Karpas-422 (cell line): ENCODE measurements around the gene MEMO1. TPM values are rescaled to one million over a fixed set of nuclear protein-coding genes. Genes with fewer than 3 reads are reported as not detected.

Experiments used
- DNase-seq: peaks from one replicate; pipeline ENCODE4 v3.0.0-alpha.2; 2015
- H2AFZ ChIP-seq: fragments of 200-600 bp; sonication (generic); 2 replicates; pipeline ENCODE4 v1.6.1; 2014; ENCODE audit warnings: antibody characterized with exemption, low read length, mixed read lengths
- H3K27ac ChIP-seq: fragments of 200-600 bp; sonication (generic); 2 replicates; pipeline ENCODE4 v1.5.1; 2014; ENCODE audit warnings: mild to moderate bottlenecking, low read length, moderate library complexity
- H3K27me3 ChIP-seq: fragments of 200-600 bp; sonication (generic); 2 replicates; pipeline ENCODE4 v1.6.1; 2014; ENCODE audit warnings: low read length, mixed read lengths
- H3K36me3 ChIP-seq: fragments of 200-600 bp; sonication (generic); 2 replicates; pipeline ENCODE4 v1.6.1; 2014; ENCODE audit warnings: low read length, mixed read lengths; ENCODE audit not compliant: insufficient read depth
- H3K4me1 ChIP-seq: fragments of 200-600 bp; sonication (generic); 2 replicates; pipeline ENCODE4 v1.6.1; 2014; ENCODE audit warnings: mild to moderate bottlenecking, low read length, mixed read lengths
- H3K4me2 ChIP-seq: fragments of 200-600 bp; sonication (generic); 2 replicates; pipeline ENCODE4 v1.6.1; 2014; ENCODE audit warnings: low read length, low read depth, mild to moderate bottlenecking; ENCODE audit not compliant: poor library complexity, severe bottlenecking
- H3K4me3 ChIP-seq: fragments of 200-600 bp; sonication (generic); 2 replicates; pipeline ENCODE4 v1.5.1; 2014; ENCODE audit warnings: mild to moderate bottlenecking, antibody characterized with exemption, low read length, mixed read lengths
- H3K79me2 ChIP-seq: fragments of 200-600 bp; sonication (generic); 2 replicates; pipeline ENCODE4 v1.6.1; 2014; ENCODE audit warnings: mild to moderate bottlenecking, low read length, mixed read lengths
- H3K9ac ChIP-seq: fragments of 200-600 bp; sonication (generic); 2 replicates; pipeline ENCODE4 v1.6.0; 2014; ENCODE audit warnings: low read length
- H3K9me2 ChIP-seq: fragments of 200-600 bp; sonication (generic), shearing (Covaris generic); replicated peaks from 2 replicates; pipeline ENCODE4 v1.6.0; 2014; ENCODE audit warnings: mild to moderate bottlenecking, low read length, moderate library complexity; ENCODE audit not compliant: insufficient read depth
- H3K9me3 ChIP-seq: fragments of 300-700, 200-600 bp; sonication (generic); 2 replicates; pipeline ENCODE4 v1.6.1; 2014; ENCODE audit warnings: low read length, mixed read lengths
- H4K20me1 ChIP-seq: fragments of 200-600 bp; sonication (generic); 2 replicates; pipeline ENCODE4 v1.6.1; 2014; ENCODE audit warnings: mild to moderate bottlenecking, antibody characterized with exemption, low read length, low read depth; ENCODE audit not compliant: insufficient read depth
- total RNA-seq: library from RNA; depleted of rRNA; stranded (reverse); fragments of >200 nt; shearing (Covaris generic); gene quantifications from 2 replicates; pipeline ENCODE4 v1.2.3, GENCODE V29; 2014; ENCODE audit warnings: low replicate concordance; rRNA removed

The MEMO1 gene
- total RNA-seq, 1 experiment from 2014 or later, result 62.9 TPM

DNA sequence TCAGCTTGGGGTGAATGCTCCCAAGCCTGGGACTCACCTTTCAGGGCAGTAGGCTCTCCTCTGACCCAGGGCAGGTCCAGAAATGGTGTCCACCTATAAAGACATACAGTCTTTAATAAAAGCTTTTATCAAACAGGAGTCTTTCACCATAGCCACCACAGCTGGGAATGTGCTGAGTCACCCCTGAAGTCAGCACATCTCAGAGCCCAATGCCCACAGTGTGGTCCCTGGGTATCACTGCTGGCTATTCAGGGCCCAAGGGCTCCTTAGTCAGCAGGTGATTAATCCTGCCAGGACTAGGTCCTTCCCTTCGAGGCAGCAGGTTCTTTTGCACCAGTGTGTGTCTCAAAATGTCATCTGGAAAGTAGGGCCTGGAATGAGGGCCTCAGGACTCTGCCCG is 181.9 kb downstream of the MEMO1 start:
- Histone ChIP-seq H3K9ac (no peak overlapping the region), H3K9me2 (no peaks in the 10 kb centered on the region), H3K4me1 (no peaks in the 10 kb centered on the region; the same call in 1 of the 2 replicates), H2AFZ (no peak overlapping the region), H3K27ac (no peak overlapping the region), H3K27me3 (no peaks in the 10 kb centered on the region), H3K4me2 (no peak overlapping the region), H3K36me3 (no peaks in the 10 kb centered on the region), H4K20me1 (no peaks in the 10 kb centered on the region), H3K79me2 (no peaks in the 10 kb centered on the region), H3K4me3 (no peak overlapping the region), H3K9me3 (no peaks in the 10 kb centered on the region)
- no peak for DNase-seq

DNA sequence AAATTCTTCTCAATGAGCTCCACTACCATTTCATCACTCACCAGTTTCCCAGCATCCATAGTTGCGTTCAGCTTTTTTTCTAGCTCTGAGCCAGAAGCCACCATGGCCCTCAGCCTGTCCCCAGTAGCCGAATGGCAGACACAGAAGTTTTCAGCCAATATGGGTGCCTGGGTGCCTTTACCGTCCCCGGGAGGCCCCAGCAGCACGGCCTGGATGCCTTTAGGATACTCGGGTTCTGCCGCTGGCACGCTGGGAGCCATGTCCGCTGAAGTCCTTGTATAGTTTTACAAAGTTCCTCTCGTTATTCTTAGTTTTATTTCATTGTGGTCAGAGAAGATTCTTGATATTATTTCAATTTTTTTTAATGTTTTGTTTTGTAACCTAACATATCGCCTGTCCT is 187.2 kb downstream of the MEMO1 start:
- no peak for DNase-seq
- Histone ChIP-seq H3K9me2 (no peaks in the 10 kb centered on the region), H3K36me3 (no peaks in the 10 kb centered on the region; the same call in 1 of the 2 replicates), H3K4me1 (peaks cover 3% of the 10 kb centered on the region), H3K4me2 (no peak overlapping the region), H3K9me3 (peaks cover 5% of the 10 kb centered on the region; the same call in 1 of the 2 replicates), H3K9ac (no peak overlapping the region), H4K20me1 (no peaks in the 10 kb centered on the region), H3K27ac (no peak overlapping the region), H3K79me2 (no peaks in the 10 kb centered on the region), H3K27me3 (no peaks in the 10 kb centered on the region), H3K4me3 (no peak overlapping the region), H2AFZ (no peak overlapping the region)

DNA sequence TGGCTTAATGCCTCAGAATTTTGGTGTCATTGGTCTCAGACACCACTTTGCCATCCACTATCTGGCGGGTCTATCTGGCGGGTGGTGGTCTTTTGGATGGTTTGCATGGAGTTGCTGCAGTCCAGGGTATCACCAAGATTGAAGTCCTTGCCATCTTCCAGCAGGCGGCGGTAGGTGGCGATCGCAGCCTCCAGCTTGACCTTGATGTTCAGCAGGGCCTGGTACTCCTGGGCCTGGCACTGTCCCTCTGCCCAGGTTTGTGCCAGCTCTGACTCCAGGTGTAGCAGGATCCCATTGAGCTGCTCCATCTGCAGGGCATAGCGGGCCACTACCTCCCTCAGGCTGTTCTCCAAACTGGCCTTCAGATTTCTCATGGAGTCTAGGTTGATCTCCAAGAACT is 188.2 kb downstream of the MEMO1 start:
- no peak overlapping the region for H2AFZ ChIP-seq
- no peak overlapping the region for H3K4me2 ChIP-seq
- no peak overlapping the region for H3K27ac ChIP-seq
- no peaks in the 10 kb centered on the region for H3K27me3 ChIP-seq
- H3K9ac ChIP-seq, result no peak overlapping the region
- H3K79me2 ChIP-seq, result no peaks in the 10 kb centered on the region
- peaks cover 5% of the 10 kb centered on the region; the same call in 1 of the 2 replicates for H3K9me3 ChIP-seq
- DNase-seq, result no peak
- no peak overlapping the region for H3K4me3 ChIP-seq
- no peaks in the 10 kb centered on the region for H4K20me1 ChIP-seq
- H3K36me3 ChIP-seq, result no peaks in the 10 kb centered on the region; the same call in 1 of the 2 replicates
- peaks cover 3% of the 10 kb centered on the region for H3K4me1 ChIP-seq
- H3K9me2 ChIP-seq, result no peaks in the 10 kb centered on the region

Other genes starting within 250 kb of the MEMO1 start
- 67.5 and 88.3 TPM in 2 replicates for gene DPY30, start 28.8 kb upstream of the MEMO1 start, total RNA-seq
- gene SPAST, start 52.5 kb upstream of the MEMO1 start, total RNA-seq, result 27.0 and 48.3 TPM in 2 replicates
- 11.5 and 23.7 TPM in 2 replicates for gene SLC30A6, start 154.9 kb upstream of the MEMO1 start, total RNA-seq